ENCODE data around the gene SOS2.

DNA sequence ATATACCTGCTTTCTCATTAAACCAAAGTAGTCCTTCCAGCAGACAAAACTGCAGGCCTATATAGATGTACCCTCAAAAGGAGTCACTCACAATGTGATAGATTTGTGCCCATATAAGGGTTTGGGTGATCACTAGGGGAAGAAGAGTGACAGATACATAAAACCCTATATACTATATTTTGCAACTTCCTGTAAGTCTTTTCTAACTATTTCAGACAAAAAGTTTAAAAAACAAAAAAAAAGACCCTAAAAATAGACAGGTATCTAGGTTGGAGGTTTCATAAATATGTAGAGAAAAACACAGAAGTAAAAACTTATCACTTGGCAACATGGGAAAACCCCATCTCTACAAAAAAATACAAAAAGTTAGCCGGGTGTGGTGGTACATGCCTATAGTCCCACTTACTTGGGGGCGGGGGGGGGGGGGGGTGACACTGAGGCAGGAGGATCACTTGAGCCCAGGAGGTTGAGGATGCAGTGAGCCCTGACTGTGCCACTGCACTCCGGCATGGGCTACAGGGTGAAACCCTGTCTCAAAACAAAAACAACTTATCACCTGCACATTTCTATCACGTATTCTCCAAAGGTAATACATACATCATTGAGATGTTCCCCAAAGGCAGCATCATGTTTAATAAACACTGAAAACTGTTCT, 117.9 kb downstream of the SOS2 start:
- TF ChIP-seq EZH2 (IDR thresholded peaks at IDR 0.05; ENCODE audit: borderline replicate concordance, insufficient read depth, low read depth, low read length, poor library complexity, severe bottlenecking) = no peak
- TF ChIP-seq, protein P1, sequence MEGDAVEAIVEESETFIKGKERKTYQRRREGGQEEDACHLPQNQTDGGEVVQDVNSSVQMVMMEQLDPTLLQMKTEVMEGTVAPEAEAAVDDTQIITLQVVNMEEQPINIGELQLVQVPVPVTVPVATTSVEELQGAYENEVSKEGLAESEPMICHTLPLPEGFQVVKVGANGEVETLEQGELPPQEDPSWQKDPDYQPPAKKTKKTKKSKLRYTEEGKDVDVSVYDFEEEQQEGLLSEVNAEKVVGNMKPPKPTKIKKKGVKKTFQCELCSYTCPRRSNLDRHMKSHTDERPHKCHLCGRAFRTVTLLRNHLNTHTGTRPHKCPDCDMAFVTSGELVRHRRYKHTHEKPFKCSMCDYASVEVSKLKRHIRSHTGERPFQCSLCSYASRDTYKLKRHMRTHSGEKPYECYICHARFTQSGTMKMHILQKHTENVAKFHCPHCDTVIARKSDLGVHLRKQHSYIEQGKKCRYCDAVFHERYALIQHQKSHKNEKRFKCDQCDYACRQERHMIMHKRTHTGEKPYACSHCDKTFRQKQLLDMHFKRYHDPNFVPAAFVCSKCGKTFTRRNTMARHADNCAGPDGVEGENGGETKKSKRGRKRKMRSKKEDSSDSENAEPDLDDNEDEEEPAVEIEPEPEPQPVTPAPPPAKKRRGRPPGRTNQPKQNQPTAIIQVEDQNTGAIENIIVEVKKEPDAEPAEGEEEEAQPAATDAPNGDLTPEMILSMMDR (IDR thresholded peaks at IDR 0.05) = no peak
